Mesenchymal stem cell (in vitro differentiated cells and primary cell): Measurements from ENCODE around the gene PRICKLE1.

Experiments used
- DNase-seq: peaks from one replicate; pipeline ENCODE4 v3.0.0-alpha.2; 2013
- H2AFZ ChIP-seq: one replicate; pipeline ENCODE4 v1.6.1; 2013; ENCODE audit warnings: low read depth, mild to moderate bottlenecking, control low read depth, inconsistent platforms, low read length, moderate library complexity
- H2AK5ac ChIP-seq: 2 replicates; pipeline ENCODE4 v1.6.1; 2013; ENCODE audit warnings: low read length, moderate library complexity, mild to moderate bottlenecking, inconsistent platforms; ENCODE audit not compliant: severe bottlenecking
- H2BK120ac ChIP-seq: one replicate; pipeline ENCODE4 v1.6.1; 2013; ENCODE audit warnings: low read depth, mild to moderate bottlenecking, inconsistent platforms, low read length, moderate library complexity
- H2BK12ac ChIP-seq, 2 experiments: one replicate each; pipeline ENCODE4 v1.6.1; 2013; ENCODE audit warnings: inconsistent platforms in 2 of 2, low read length in 2 of 2, mild to moderate bottlenecking in 2 of 2, moderate library complexity in 2 of 2, control low read depth in 1 of 2
- H2BK15ac ChIP-seq: one replicate; pipeline ENCODE4 v1.6.1; 2013; ENCODE audit warnings: mild to moderate bottlenecking, low read depth, inconsistent platforms; ENCODE audit not compliant: poor library complexity, severe bottlenecking
- H2BK5ac ChIP-seq: 2 replicates; pipeline ENCODE4 v1.6.1; 2013; ENCODE audit warnings: low read depth, mild to moderate bottlenecking, low read length, control low read depth, inconsistent platforms; ENCODE audit not compliant: poor library complexity, severe bottlenecking
- H3K14ac ChIP-seq, 2 experiments: one replicate each; pipeline ENCODE4 v1.6.1; 2013; ENCODE audit warnings: inconsistent platforms in 2 of 2, low read length in 2 of 2, control low read depth in 1 of 2, mild to moderate bottlenecking in 1 of 2, moderate library complexity in 1 of 2
- H3K18ac ChIP-seq, 2 experiments: one replicate each; pipeline ENCODE4 v1.6.1; 2013; ENCODE audit warnings: inconsistent platforms in 2 of 2, low read length in 2 of 2, control low read depth in 1 of 2, low read depth in 1 of 2, mild to moderate bottlenecking in 1 of 2
- H3K23ac ChIP-seq, 2 experiments: one replicate each; pipeline ENCODE4 v1.6.1; 2013; ENCODE audit warnings: inconsistent platforms in 2 of 2, low read length in 2 of 2, mild to moderate bottlenecking in 2 of 2, moderate library complexity in 2 of 2, control low read depth in 1 of 2
- H3K27ac ChIP-seq: 2 replicates; pipeline ENCODE4 v1.5.1; 2013; ENCODE audit warnings: mild to moderate bottlenecking, moderate library complexity, low read length, control low read depth, inconsistent platforms; ENCODE audit not compliant: poor library complexity, severe bottlenecking
- H3K27me3 ChIP-seq, 2 experiments: 2 replicates each; pipeline versions ENCODE4 v1.6.1 to v1.7.0; 2013; ENCODE audit warnings: low read length in 2 of 2, mild to moderate bottlenecking in 2 of 2, moderate library complexity in 2 of 2, control low read depth in 1 of 2, inconsistent platforms in 1 of 2; ENCODE audit not compliant: control insufficient read depth in 1 of 2, insufficient read depth in 1 of 2
- H3K36me3 ChIP-seq, 2 experiments: 2 replicates each; pipeline versions ENCODE4 v1.6.1 to v1.7.0; 2013; ENCODE audit warnings: low read length in 2 of 2, control low read depth in 1 of 2, inconsistent platforms in 1 of 2, low read depth in 1 of 2, mild to moderate bottlenecking in 1 of 2; ENCODE audit not compliant: insufficient read depth in 2 of 2, control insufficient read depth in 1 of 2
- H3K4ac ChIP-seq, 2 experiments: one replicate each; pipeline ENCODE4 v1.6.1; 2013; ENCODE audit warnings: inconsistent platforms in 2 of 2, low read length in 2 of 2, mild to moderate bottlenecking in 2 of 2, moderate library complexity in 2 of 2, control low read depth in 1 of 2, low read depth in 1 of 2
- H3K4me1 ChIP-seq: 2 replicates; pipeline ENCODE4 v1.6.1; 2013; ENCODE audit warnings: low read depth, low read length, control low read depth; ENCODE audit not compliant: control insufficient read depth, insufficient read depth
- H3K4me2 ChIP-seq: 2 replicates; pipeline ENCODE4 v1.6.1; 2013; ENCODE audit warnings: low read length, mild to moderate bottlenecking, inconsistent platforms; ENCODE audit not compliant: poor library complexity, severe bottlenecking
- H3K4me3 ChIP-seq, 2 experiments: 2 replicates each; pipeline versions ENCODE4 v1.5.1 to v1.7.0; 2013; ENCODE audit warnings: low read length in 2 of 2, mild to moderate bottlenecking in 2 of 2, control low read depth in 1 of 2, low read depth in 1 of 2; ENCODE audit not compliant: insufficient read depth in 1 of 2
- H3K79me1 ChIP-seq: replicated peaks from 2 replicates; pipeline ENCODE4 v1.6.1; 2013; ENCODE audit warnings: mild to moderate bottlenecking, control low read depth, low read length, inconsistent platforms; ENCODE audit not compliant: poor library complexity, severe bottlenecking
- H3K9ac ChIP-seq: 2 replicates; pipeline ENCODE4 v1.7.0; 2013; ENCODE audit warnings: mild to moderate bottlenecking, low read length, moderate library complexity
- H3K9me3 ChIP-seq: 2 replicates; pipeline ENCODE4 v1.7.0; 2013; ENCODE audit warnings: mild to moderate bottlenecking, low read length; ENCODE audit not compliant: control insufficient read depth
- H4K8ac ChIP-seq: one replicate; pipeline ENCODE4 v1.6.1; 2013; ENCODE audit warnings: inconsistent platforms, mild to moderate bottlenecking, low read length, moderate library complexity
- H4K91ac ChIP-seq: one replicate; pipeline ENCODE4 v1.6.1; 2013; ENCODE audit warnings: mild to moderate bottlenecking, low read length, inconsistent platforms
- WGBS: methylation state at CpG from one replicate; pipeline ENCODE4 v1.1.7; 2013; ENCODE audit warnings: mixed read lengths; 5-methylcytosine and 5-hydroxymethylcytosine counted together

PRICKLE1 gene

DNA sequence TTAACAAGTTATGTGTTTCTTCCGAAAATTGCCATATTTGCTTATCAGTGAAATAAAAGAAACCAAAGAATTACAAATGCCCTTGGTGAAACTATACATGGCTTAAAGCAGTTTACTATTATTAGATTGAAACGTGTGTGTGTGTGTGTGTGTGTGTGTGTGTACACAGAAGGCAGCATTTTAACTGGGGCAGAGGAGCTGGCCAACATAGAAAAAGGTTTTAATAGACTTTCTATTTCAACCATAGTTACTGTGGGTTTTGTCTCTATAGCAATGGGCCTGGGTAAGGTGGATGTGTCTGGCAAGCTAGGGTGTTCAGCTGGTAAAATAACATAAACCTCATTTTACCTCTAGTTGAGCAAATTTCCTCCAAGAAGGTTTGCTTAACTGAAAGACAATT is 6.5 kb downstream of the PRICKLE1 start:
- no peak overlapping the region for H3K4me2 ChIP-seq
- WGBS: 76% methylated on average over 1 of the region's 2 CpGs
- H3K79me1 ChIP-seq: peaks cover 2% of the 10 kb centered on the region
- no peak overlapping the region for H3K4ac ChIP-seq
- H3K23ac ChIP-seq: no peak overlapping the region
- no peak overlapping the region for H2AFZ ChIP-seq
- peak overlapping the region in 1 of 2 experiments; percentile 88 for H3K4me3 ChIP-seq
- no peak overlapping the region for H2BK120ac ChIP-seq
- peaks cover 7% of the 10 kb centered on the region for H3K4me1 ChIP-seq
- no peak overlapping the region for H2BK5ac ChIP-seq
- no peak overlapping the region for H4K91ac ChIP-seq
- H3K36me3 ChIP-seq: peaks cover 6% of the 10 kb centered on the region in 2 experiments
- H2BK15ac ChIP-seq: no peak overlapping the region
- no peak overlapping the region for H4K8ac ChIP-seq
- H3K9me3 ChIP-seq: no peaks in the 10 kb centered on the region
- no peaks in the 10 kb centered on the region for H3K27me3 ChIP-seq
- no peak overlapping the region for H3K27ac ChIP-seq
- no peak overlapping the region for H3K18ac ChIP-seq
- DNase-seq: no peak
- H2BK12ac ChIP-seq: no peak overlapping the region
- peak overlapping the region; percentile 32 for H3K9ac ChIP-seq
- no peak overlapping the region for H3K14ac ChIP-seq
- H2AK5ac ChIP-seq: no peak overlapping the region

DNA sequence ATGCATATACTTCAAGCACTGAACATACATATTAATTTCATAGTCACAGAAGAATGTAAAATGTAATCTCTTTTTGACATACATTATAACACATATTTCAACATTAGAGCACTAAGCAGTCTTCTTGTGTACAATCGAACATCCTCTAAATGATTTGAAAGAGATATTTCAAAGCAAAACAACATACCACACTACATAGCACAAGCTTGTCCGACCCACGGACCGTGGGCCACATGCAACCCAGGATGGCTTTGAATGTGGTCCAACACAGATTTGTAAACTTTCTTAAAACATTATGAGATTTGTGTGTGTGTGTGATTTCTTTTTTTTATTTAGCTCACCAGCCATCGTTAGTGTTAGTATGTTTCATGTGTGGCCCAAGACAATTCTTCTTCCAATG is 7.0 kb downstream of the PRICKLE1 start:
- no peaks in the 10 kb centered on the region for H3K27me3 ChIP-seq
- peaks cover 7% of the 10 kb centered on the region for H3K4me1 ChIP-seq
- H3K14ac ChIP-seq: no peak overlapping the region
- no peak overlapping the region for H4K8ac ChIP-seq
- no peak overlapping the region for H2AK5ac ChIP-seq
- H4K91ac ChIP-seq: no peak overlapping the region
- H2BK5ac ChIP-seq: no peak overlapping the region
- no peaks in the 10 kb centered on the region for H3K9me3 ChIP-seq
- peak overlapping the region in 1 of 2 experiments; percentile 88 for H3K4me3 ChIP-seq
- 100% methylated on average over 2 of the region's 5 CpGs for whole genome bisulfite sequencing
- no peak for DNase-seq
- H3K18ac ChIP-seq: no peak overlapping the region
- no peak overlapping the region for H3K4me2 ChIP-seq
- no peak overlapping the region for H3K27ac ChIP-seq
- no peak overlapping the region for H2BK15ac ChIP-seq
- no peak overlapping the region for H2BK12ac ChIP-seq
- peak overlapping the region; percentile 32 for H3K9ac ChIP-seq
- H3K4ac ChIP-seq: no peak overlapping the region
- H3K79me1 ChIP-seq: peaks cover 2% of the 10 kb centered on the region
- H2BK120ac ChIP-seq: no peak overlapping the region
- H2AFZ ChIP-seq: no peak overlapping the region
- no peak overlapping the region for H3K23ac ChIP-seq
- peaks cover 6% of the 10 kb centered on the region in 2 experiments for H3K36me3 ChIP-seq

DNA sequence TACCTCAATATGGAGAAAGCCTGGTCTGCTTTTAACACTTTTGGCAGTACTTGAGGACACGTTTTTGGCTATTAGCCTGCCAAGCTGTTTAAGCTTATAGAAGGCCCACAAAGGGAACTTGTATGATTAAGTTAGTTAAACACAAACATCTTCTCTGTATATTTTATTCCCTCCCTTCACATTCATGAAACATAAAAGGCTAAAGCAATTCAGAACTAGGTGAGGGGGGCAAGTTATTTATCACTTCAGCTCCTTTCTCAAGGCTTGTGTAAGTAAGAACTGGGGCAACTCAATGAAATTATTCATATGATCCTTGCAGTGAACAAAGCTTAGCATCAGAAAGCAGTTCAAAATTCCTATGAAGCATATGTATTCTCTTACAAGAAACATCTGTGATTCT is 7.5 kb downstream of the PRICKLE1 start:
- H3K23ac ChIP-seq: no peak overlapping the region
- H2BK120ac ChIP-seq: no peak overlapping the region
- H4K8ac ChIP-seq: no peak overlapping the region
- no peak overlapping the region for H2BK15ac ChIP-seq
- H4K91ac ChIP-seq: no peak overlapping the region
- no peaks in the 10 kb centered on the region for H3K27me3 ChIP-seq
- no peak overlapping the region for H3K14ac ChIP-seq
- H3K4me3 ChIP-seq: peak overlapping the region in 1 of 2 experiments; percentile 88
- no CpG with 5 or more reads among the region's 1 CpG for WGBS
- no peak overlapping the region for H3K4me2 ChIP-seq
- no peak overlapping the region for H3K18ac ChIP-seq
- H3K9me3 ChIP-seq: no peaks in the 10 kb centered on the region
- H3K79me1 ChIP-seq: peaks cover 2% of the 10 kb centered on the region
- H3K36me3 ChIP-seq: peaks cover 6% of the 10 kb centered on the region in 2 experiments
- H3K4me1 ChIP-seq: peaks cover 7% of the 10 kb centered on the region
- DNase-seq: no peak
- no peak overlapping the region for H2BK12ac ChIP-seq
- H2AFZ ChIP-seq: no peak overlapping the region
- H3K9ac ChIP-seq: peak overlapping the region; percentile 32
- no peak overlapping the region for H2BK5ac ChIP-seq
- no peak overlapping the region for H3K4ac ChIP-seq
- H2AK5ac ChIP-seq: no peak overlapping the region
- H3K27ac ChIP-seq: no peak overlapping the region

DNA sequence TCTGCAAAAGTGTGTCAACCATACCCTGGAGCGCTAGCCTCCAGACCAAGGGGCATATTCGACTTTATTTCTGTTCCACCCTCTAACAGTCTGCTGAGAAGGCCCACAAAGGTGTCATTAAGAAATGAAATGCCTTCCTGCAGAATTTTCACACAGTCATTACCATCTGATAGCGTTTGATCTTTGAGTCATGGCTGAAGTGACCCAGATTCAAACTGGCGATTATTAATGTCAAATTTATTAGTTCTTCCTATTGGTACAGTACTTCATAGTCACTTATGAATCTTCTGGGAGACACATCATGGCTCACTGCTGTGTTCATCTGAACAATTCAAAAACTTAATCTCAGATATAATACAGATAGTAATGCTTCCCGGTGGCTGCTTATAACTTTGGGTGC is 13.2 kb downstream of the PRICKLE1 start:
- no peaks in the 10 kb centered on the region for H3K27me3 ChIP-seq

More for the DNA sequence above, 13.2 kb downstream of the PRICKLE1 start:
- no peak overlapping the region for H2BK12ac ChIP-seq
- no peak overlapping the region for H2BK5ac ChIP-seq
- H3K27ac ChIP-seq: no peak overlapping the region
- H3K36me3 ChIP-seq: peaks cover under 1 to 1% of the 10 kb centered on the region in 2 experiments
- H3K18ac ChIP-seq: no peak overlapping the region
- DNase-seq: no peak
- H3K4me2 ChIP-seq: no peak overlapping the region
- H3K4me1 ChIP-seq: peaks cover 7% of the 10 kb centered on the region
- H3K79me1 ChIP-seq: no peaks in the 10 kb centered on the region
- no peaks in the 10 kb centered on the region for H3K9me3 ChIP-seq
- H3K4me3 ChIP-seq: no peak overlapping the region
- H4K8ac ChIP-seq: no peak overlapping the region
- no peak overlapping the region for H2AK5ac ChIP-seq
- WGBS: 74% methylated on average over 4 of the region's 5 CpGs
- no peak overlapping the region for H2AFZ ChIP-seq
- no peak overlapping the region for H3K4ac ChIP-seq
- no peak overlapping the region for H3K9ac ChIP-seq
- no peak overlapping the region for H2BK15ac ChIP-seq
- H4K91ac ChIP-seq: no peak overlapping the region
- no peak overlapping the region for H3K14ac ChIP-seq
- no peak overlapping the region for H3K23ac ChIP-seq
- H2BK120ac ChIP-seq: no peak overlapping the region
